ENCODE results near the gene CCM2.

Gene CCM2

DNA sequence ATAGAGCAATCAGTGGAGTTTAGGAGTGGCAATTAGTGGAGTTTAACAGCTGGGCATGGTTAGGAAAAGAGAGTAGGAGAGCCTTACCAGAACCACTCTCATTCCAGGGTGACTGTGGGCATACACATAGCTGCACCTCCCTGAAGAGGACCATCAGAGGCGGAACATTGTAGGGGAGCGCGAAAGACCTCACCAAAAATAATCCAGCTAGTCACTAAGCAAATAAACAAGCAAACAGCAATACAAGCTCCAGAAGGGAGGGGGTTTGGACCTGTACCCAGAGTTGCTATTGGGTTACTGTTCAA lies 92.9 kb downstream of the CCM2 start:
- DNase-seq (ENCODE audit: insufficient read length, low spot score) = no peak
- no peak for TF ChIP-seq POLR2A (IDR thresholded peaks at IDR 0.05; ENCODE audit: low read depth, low read length)

DNA sequence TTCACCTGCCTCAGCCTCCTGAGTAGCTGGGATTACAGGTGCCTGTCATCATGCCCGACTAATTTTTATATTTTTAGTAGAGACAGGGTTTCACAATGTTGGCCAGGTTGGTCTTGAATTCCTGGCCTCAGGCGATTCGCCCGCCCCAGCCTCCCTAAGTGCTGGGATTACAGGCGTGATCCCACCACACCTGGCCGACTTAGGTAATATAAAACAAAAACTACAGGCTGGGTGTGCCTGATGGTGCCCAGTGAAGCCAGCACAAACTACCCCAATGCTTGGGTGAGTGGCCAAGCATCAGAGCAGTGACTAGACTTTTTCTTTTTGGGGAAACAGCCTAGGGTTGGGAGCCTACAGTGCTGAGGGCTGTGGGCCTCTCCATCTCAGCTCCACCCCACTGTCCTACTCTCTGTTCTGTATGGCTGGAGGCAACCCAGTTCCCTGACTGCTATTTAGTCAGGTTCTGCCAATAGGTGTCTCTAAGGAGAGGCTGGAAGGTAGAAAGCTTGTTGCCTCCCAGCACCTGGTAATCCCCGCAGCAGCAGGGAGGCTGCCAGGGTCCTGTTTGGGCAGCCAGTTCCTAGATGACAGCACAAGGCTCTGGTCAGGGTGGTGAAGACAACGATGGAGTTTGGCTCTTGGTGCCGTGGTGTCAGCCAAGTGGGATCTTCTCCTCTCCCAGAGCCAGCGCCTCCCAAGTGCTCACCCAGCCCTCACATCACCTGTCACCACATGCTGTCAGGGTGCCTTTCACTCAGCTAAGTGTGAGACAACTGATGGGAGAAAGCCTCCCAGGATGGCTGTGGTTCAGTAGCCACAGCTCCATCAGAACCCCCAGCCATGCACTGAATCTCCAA lies 99.2 kb downstream of the CCM2 start:
- DNase-seq (ENCODE audit: insufficient read length, low spot score) = no peak
- FAIRE-seq = no peak
- no peak for TF ChIP-seq POLR2A (IDR thresholded peaks at IDR 0.05; ENCODE audit: low read depth, low read length)

More for the DNA sequence above, 92.9 kb downstream of the CCM2 start:
- no peak for FAIRE-seq

DNA sequence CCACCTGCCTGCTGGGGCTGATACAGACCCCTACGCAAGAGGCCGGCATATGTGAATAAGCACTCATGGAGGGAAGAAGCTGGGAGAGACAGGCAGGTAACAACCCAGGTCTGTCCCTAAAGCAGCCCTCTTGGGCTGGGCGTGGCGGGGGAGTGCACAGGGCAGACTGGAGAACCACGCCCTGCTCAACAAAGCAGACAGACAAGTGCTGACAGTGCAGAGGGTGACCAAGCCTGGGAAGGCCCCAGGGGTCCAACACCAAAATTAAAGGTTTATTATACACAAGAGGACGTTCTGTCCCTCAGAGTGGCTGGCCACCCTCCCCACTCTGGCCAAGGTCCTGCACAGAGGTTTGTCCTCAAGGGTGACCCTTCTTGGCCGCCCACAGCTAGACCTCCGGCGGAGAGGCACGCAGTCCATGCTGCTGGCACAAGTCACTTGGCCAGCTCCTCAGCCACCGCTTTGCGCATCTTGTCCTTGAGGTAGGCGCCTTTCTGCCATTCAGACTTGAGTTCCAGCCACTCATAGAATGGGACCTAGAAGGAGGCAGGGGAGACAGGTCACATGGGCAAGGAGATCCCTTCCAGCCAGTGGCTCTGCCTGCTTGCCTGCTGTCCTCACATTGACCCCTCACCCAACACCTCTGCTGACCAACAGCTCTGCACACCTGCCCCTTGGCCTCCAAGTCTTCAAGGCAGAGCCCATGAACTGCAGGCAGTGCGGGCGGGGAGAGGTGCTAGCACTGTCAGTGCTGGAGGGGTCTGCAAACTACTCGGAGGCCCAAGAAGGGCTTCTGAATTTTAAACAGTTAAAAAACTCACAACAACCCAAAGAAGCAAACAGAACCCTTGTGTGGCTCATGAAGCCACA lies 100.1 kb downstream of the CCM2 start:
- FAIRE-seq = no peak
- DNase-seq (ENCODE audit: insufficient read length, low spot score) = no peak
- TF ChIP-seq POLR2A (IDR thresholded peaks at IDR 0.05; ENCODE audit: low read depth, low read length) = no peak

DNA sequence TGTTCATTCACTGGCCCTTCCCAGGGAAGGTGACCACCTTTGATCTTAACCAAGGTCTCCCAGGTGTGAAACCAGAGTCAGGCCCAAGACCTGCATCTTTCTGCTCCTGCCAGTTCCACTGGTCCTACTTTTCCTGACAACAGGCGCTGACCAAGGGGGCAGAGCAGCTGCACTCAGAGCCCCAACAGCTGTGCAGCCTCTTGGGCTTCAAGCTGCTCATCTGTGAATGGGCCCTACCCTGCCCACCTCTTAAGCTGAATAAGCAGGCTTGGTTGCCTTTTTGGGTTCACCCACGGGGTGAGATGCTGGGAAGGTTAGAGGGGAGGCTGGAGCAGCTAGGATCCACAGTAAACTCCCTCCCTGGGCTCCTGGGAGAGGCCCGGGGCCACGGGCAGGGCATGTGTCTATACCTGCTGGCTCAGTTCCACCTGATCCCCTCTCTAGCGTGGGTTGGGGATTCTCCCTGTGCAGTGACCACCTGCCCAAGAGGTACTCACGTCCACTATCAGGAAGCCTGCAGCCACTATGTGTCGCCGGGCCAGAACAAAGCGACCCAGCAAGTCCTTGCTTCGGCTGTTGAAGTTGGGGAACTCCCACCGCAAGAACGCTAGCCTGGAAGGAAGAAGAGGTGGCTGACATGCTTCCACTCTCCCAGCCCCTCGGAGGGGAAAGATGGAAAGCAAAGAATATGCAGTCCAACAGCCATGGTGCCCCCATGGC lies 100.9 kb downstream of the CCM2 start:
- FAIRE-seq = no peak
- no peak for DNase-seq (ENCODE audit: insufficient read length, low spot score)
- TF ChIP-seq POLR2A (IDR thresholded peaks at IDR 0.05; ENCODE audit: low read depth, low read length) = no peak

DNA sequence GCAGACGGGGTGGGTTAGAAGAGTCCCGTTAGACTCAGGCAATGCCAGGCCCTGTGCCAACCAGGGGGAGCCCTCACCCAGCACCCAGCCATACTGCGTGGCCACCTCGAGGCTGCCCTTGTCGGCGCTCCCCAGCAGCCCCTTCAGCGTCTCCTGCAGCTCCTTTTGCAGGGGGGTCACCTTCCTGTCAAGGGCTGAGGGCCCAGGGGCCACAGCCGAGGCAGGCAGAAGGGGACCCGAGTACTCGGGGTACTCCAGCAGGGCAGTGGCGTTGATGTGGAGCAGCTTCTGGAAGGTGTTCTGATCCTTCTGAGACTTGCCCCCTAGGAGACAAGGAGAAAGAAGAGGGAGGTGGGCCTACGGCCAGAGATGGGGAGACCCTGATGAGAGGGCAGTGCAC lies 101.7 kb downstream of the CCM2 start:
- DNase-seq (ENCODE audit: insufficient read length, low spot score) (no peak), FAIRE-seq (no peak)
- TF ChIP-seq POLR2A (IDR thresholded peaks at IDR 0.05; ENCODE audit: low read depth, low read length) = no peak

DNA sequence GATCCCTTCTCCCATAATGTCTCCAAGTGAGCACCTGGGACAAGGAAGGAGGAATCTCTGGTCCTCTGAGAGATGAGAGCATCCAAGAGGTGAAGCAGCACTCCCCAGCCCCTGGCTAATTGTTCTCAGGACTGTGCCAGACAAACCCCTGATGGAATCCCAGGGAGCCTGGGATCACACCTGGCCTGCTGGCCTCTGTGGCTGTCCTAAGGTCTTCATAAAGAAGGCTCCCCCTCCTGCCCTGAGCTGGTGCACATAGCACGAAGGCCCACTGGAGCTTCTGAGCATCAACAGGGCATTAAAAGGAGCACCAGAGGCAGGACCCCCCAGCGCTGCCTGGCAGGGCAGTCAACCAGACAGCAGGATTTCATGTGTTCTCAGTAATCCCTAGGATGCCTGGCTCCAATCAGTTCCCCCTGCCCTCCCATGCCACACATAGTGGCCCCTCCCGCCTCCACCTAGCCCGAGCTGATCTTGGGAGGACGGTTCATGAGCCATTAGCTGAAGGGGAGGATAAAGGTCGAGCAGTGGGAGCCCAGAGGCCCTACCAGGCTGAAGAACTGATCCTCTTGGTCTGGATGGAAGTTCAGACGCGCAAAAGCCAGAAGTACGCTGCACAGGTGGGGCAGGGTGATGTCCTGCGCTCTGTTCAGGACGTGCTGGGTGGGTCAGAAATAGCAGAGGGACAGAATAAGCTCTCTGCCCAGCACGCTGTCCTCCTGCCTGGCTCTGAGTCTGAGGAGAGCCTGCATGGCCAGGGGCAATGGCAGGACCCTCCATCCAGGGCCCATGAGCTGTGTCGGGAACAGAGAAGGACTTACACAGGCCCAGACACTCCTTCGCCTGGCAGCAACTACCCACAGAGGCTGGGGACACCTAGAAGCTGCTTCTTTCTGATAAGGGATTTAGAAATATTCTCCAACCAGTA lies 103.0 kb downstream of the CCM2 start:
- DNase-seq (ENCODE audit: insufficient read length, low spot score) (no peak), FAIRE-seq (no peak)
- TF ChIP-seq POLR2A (IDR thresholded peaks at IDR 0.05; ENCODE audit: low read depth, low read length) = no peak

DNA sequence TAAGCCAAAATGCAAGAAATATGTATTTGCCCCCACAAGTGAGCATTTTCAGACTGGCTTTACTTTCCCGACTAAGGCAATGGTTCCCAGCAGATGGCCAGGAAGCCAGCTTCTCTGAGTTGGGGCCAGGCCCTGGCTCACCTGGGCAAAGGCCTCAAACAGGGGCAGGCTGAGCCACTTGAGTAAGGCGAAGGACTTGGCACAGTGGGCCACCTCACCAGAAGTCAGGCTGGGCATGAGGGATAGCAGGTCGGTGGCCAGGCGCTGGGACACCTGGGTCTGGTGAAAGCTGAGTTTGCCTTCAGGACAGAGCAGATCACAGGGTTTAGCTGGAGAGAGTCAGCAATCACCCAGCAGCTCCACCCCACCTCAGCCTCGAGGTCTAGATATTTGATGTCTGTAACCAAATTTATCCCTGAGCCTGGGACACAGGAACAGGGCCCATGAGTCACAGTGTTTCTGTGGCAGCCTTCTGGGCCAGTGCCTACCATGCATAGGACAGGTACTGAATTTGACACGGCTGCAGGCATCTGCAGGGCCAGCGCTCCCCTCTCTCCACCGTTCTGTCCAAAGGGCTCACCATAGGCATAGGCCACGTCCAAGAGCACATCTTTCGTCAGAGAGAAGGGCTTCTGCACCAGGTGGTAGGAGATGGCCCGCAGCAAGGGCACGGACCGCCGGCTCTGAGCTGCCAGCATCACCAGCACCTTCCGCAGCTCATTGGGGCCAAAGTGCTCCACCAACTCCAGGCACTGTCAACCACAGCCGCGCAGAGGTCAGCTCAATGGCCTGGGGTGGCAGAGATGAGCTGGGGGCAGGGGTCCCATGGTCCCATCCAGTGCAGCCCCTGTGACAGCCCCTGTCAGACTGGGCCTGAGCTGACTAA lies 104.2 kb downstream of the CCM2 start:
- no peak for TF ChIP-seq POLR2A (IDR thresholded peaks at IDR 0.05; ENCODE audit: low read depth, low read length)
- FAIRE-seq = no peak

DNA sequence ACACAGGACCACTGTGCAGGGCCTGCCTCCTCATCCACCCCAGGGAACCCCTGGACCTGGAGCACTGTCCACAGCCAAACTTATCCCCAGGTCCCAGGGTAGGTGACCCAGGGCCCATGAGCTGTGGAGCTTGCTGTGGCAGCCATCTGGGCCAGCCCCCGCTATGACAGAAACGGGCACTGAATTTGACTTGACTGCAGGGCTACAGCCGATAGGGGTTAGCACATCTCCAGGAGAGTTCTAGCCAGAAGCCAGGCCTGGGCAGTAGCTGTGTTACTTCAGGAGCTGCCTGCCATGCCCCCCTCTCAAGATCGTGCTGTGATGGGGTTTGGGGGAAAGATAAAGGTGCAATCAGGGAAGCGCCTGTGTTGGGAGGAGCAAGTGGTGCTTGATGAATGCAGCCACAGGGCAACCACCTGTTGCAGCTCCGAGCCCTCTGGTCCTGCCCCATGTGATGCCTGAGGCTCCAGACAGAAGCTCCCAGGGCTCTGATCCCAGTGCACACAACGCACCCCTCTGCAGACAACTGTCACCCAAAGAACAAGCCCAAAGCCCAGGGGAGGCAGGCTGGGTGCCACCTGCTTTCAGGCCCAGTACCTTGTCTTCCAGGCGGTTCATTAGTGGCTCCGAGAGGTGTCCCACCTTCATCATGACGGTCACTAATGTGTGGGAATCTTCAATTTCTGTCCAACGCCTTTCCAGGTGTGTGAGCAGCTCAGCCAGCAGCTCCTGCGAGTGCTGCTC lies 105.0 kb downstream of the CCM2 start:
- no peak for DNase-seq (ENCODE audit: insufficient read length, low spot score)
- no peak for TF ChIP-seq POLR2A (IDR thresholded peaks at IDR 0.05; ENCODE audit: low read depth, low read length)

More for the DNA sequence above, 104.2 kb downstream of the CCM2 start:
- DNase-seq (ENCODE audit: insufficient read length, low spot score) = no peak

DNA sequence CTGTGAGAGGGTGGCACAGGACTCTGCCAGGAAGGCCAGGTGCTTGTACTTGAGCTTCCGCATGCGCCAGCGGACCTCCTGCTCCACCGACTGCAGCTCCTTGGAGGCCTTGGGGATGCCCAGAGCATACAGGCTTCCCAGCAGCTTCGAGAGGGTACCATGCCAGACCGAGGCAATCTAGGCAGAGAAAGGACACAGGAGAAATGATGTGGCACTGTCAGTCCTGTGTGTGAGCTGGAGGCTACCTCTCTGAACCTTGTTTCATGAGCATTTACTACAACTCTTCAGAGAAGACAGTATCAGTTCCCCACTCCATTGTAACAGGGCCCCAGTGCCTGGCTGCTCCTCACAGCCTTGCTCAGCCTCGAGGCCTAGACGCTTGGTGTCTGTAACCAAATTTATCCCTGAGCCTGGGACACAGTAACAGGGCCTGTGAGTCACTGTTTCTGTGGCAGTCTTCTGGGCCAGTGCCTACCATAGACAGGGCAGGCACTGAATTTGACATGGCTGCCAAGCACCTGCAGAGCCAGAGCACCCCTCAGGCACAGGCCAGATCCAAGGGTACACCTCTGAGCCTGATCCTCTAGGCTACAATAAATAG lies 105.7 kb downstream of the CCM2 start:
- DNase-seq (ENCODE audit: insufficient read length, low spot score) (no peak), FAIRE-seq (no peak)
- TF ChIP-seq POLR2A (IDR thresholded peaks at IDR 0.05; ENCODE audit: low read depth, low read length) = no peak

More for the DNA sequence above, 105.0 kb downstream of the CCM2 start:
- FAIRE-seq = no peak

DNA sequence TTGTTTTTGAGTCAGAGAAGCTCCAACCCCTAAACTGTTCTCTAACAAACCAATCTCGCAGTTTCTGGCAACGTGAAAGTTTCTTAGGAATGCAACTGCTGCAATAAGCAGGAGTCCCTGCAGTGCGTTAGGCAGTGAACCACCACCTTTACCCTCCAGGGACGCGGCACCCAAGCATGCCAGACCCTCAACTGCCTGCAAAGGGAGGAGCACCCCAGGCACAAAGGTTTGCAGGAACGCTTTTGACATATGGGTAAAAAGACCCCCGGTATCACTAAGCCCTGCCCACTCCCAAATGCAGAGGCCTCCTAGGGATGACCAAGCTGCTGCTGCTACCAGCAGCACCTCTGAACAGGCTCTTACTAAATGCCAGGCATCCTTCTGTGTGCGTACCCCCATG lies 106.8 kb downstream of the CCM2 start:
- no peak for TF ChIP-seq POLR2A (IDR thresholded peaks at IDR 0.05; ENCODE audit: low read depth, low read length)
- FAIRE-seq (no peak), DNase-seq (ENCODE audit: insufficient read length, low spot score) (no peak)

DNA sequence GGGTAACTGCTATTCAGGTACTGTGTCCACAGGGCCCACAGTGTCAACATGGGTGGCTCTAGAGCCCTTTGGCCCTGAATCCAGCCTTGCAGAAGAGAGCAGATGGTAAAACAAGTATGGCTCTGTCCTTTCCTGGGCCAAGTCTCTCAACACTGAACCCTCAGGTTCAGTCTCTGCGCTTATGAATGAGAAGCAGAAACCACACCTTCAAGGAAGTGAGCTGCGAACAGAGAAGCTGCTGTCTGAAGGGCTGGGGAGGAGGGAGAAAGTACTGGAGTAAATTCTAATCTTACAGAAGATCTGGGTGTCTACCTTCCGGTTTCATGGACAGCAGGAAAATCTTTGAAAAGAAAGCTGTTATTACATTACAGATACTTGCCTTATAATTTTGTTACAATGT lies 107.4 kb downstream of the CCM2 start:
- FAIRE-seq (no peak), DNase-seq (ENCODE audit: insufficient read length, low spot score) (no peak)
- TF ChIP-seq POLR2A (IDR thresholded peaks at IDR 0.05; ENCODE audit: low read depth, low read length) = no peak

Data from H54 (cell line).